GM12872 (cell line): ENCODE measurements around the gene TELO2.

Source experiments
- CTCF ChIP-seq: IDR thresholded peaks from 3 replicates; pipeline ENCODE4 v1.5.1; 2011; ENCODE audit warnings: low read depth, mild to moderate bottlenecking, low read length, moderate library complexity; ENCODE audit not compliant: insufficient read depth

Gene TELO2

DNA sequence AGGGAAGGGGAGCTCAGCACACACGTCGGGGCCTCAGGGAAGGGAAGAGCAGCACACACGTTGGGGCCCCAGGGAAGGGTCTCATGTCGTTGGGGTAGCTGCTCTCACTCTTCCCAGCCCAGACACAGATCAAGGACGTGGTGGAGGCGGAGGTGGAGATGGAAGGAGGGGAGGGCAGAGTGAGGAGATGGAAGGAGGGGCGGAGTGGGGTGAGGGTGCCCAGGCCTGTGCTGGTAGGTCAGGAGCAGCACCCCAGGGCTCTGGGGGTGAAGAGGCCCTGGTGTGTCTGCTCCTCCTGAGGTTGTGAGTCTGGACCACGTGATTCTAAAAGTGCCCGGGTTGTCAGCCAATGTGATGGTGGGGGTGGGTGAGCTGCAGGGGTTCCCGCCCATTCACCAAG is 33.2 kb upstream of the TELO2 start:
- no peak for TF ChIP-seq CTCF

- no peak for TF ChIP-seq CTCF
Observed at GRCh38 chr16:1460602-1461138, 32.5 kb upstream of the TELO2 start.

DNA sequence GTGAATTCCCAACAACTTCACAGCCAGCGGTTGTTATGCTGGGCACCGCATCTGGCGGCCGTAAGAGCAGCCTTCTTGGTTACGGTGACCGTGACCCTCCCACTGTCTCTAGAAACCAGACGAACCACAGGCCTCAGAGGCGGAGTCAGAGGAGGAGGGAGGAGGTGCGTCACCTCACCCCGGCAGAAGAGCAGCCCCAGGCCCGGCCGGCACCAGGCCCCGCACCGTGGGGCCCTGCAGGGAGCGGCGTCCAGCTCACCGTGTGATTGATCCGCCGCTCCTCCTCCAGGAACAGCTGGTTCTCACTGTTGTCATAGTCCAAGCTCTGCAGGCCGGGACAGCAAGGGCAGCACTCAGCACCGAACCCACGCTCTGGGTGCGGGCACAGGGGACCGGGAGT is 32.0 kb upstream of the TELO2 start:
- TF ChIP-seq CTCF, result no peak

- TF ChIP-seq CTCF, result no peak
Observed at GRCh38 chr16:1464196-1464893, 28.8 kb upstream of the TELO2 start.

DNA sequence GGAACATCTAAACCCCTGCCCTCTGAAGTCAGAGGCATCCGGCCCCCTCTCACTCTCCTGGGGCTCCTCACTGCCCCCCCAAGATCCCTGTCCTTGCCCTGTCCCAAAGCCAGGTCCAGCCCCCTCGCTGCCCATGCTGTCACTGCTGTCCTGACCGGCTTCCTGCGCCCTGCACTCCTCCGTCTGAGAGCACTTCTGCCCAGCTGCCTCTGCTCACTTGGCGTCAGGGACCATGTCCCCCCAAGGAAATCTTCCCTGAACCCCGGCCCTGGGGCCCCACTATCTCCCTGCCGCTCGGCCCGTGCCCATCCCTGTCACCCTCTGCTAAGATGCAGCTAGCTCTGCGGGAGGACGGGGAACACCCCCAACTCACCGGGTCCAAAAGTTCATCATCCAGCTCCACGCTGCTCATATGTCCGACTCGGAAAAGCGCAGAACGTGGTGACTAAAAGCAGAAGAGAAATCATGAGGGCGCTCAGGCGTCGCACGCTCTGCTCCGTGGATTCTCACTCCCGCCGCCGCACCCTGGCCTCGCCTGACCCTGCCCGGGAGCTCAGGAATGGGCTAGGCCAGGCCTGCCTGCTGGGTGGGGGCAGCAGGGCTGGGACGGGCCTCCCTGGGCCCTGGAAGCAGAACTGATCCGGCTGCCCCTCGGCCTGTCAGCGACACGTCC is 28.1 kb upstream of the TELO2 start:
- TF ChIP-seq CTCF, result no peak

DNA sequence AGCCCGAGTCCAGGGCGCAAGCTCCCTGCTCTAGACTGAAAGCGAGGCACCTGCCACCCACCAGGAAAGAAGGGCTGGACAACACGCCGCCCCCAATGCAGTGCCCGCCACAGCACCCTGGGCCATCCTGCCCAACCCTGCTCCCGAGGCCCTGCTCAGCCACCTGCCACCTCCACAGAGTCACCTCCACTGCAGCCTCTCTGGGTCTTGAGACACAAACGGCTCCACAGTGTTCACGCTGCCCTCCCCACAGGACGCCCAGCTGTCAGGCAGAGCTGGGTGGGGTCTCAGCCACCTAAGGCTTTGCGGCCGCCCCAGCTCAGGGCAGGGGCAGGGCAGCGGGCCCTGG is 27.6 kb upstream of the TELO2 start:
- TF ChIP-seq CTCF, result no peak

DNA sequence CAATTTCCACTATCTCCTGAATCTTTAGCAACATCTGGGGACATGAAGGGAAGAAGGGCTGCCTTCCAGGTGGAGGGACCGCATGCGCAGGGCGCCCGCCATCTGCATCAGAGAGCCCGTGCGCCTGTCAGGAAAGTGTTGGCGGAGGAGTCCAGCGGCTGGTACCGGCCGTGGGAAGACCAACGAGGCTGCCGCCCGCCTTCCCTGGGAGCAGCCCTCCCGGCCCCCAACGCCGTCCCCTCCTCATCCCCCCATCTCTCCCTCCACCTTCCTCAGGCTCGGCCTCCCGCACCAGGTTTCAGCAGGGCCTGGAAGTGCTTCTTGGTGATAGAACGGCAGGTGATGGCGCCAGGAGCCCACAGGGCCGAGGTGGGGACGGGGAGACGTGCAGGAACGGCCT is 27.1 kb upstream of the TELO2 start:
- no peak for TF ChIP-seq CTCF
